Subcutaneous abdominal adipose tissue (tissue), 5 donors: ENCODE data around the gene ROR2.

Experiments used
- H3K27ac ChIP-seq: one replicate; pipeline ENCODE4 v1.7.0; 2013; ENCODE audit warnings: low read depth, mild to moderate bottlenecking, inconsistent platforms, low read length, moderate library complexity
- H3K27me3 ChIP-seq, 5 donors: one replicate each; pipeline ENCODE4 v1.7.0; 2013; ENCODE audit warnings: low read length in 5 of 5, inconsistent platforms in 1 of 5; ENCODE audit not compliant: control insufficient read depth in 5 of 5, insufficient read depth in 4 of 5
- H3K36me3 ChIP-seq, 5 donors: one replicate each; pipeline ENCODE4 v1.7.0; 2013; ENCODE audit warnings: low read length in 5 of 5; ENCODE audit not compliant: control insufficient read depth in 5 of 5, insufficient read depth in 5 of 5
- H3K4me1 ChIP-seq, 5 donors: one replicate each; pipeline ENCODE4 v1.7.0; 2013; ENCODE audit warnings: low read length in 5 of 5, mild to moderate bottlenecking in 3 of 5, moderate library complexity in 1 of 5; ENCODE audit not compliant: control insufficient read depth in 5 of 5, insufficient read depth in 5 of 5
- H3K4me3 ChIP-seq, 5 donors: one replicate each; pipeline ENCODE4 v1.7.0; 2013; ENCODE audit warnings: low read length in 5 of 5, low read depth in 1 of 5
- H3K9ac ChIP-seq, 5 donors: one replicate each; pipeline ENCODE4 v1.7.0; 2013; ENCODE audit warnings: low read length in 5 of 5, mild to moderate bottlenecking in 4 of 5, moderate library complexity in 3 of 5
- H3K9me3 ChIP-seq, 5 donors: one replicate each; pipeline ENCODE4 v1.7.0; 2013; ENCODE audit warnings: low read length in 5 of 5; ENCODE audit not compliant: control insufficient read depth in 5 of 5
- donor health status: healthy.
- donor health status: healthy.
- donor health status: healthy.
- donor health status: healthy.
- donor health status: healthy.

The ROR2 gene

DNA sequence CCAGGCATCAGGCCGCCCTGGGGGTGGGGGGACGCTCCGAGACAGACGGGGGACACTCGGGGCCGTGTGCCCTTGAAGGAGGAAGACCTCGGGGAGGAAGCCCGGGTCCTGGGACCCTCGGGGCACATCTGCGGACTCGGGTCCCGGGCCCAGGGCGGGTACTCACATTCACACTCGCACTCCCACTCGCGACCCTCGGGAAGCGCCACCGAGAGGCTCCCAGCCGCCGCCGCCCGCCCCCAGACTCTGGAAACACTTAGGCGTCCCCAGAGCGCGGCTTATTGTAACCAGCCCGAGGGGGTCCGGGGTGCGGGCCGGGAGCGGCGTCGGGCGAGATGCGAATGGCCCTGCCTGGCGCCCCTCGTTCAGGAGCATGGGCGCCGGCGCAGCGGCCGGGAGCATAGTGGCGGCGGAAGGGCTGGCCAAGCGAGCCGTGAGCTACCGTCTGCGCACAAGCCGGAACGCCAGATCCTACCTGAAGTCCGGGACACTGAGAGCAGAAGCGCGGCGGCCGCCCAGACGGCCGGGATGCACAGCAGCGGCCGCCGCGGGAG lies 559 bp downstream of the ROR2 start:
- peaks cover 14 to 39% (median 19%) of the 10 kb centered on the region in 5 donors for H3K27me3 ChIP-seq
- peaks cover 0 to 34% (median 28%) of the 10 kb centered on the region in 5 donors for H3K4me1 ChIP-seq
- H3K36me3 ChIP-seq: no peaks in the 10 kb centered on the region
- H3K4me3 ChIP-seq: peak overlapping the region in 4 of 5 donors; percentile 27 to 58 (median 40)
- no peak overlapping the region for H3K9ac ChIP-seq
- peaks cover 4 to 7% (median 7%) of the 10 kb centered on the region in 5 donors for H3K9me3 ChIP-seq
- H3K27ac ChIP-seq: no peak overlapping the region

DNA sequence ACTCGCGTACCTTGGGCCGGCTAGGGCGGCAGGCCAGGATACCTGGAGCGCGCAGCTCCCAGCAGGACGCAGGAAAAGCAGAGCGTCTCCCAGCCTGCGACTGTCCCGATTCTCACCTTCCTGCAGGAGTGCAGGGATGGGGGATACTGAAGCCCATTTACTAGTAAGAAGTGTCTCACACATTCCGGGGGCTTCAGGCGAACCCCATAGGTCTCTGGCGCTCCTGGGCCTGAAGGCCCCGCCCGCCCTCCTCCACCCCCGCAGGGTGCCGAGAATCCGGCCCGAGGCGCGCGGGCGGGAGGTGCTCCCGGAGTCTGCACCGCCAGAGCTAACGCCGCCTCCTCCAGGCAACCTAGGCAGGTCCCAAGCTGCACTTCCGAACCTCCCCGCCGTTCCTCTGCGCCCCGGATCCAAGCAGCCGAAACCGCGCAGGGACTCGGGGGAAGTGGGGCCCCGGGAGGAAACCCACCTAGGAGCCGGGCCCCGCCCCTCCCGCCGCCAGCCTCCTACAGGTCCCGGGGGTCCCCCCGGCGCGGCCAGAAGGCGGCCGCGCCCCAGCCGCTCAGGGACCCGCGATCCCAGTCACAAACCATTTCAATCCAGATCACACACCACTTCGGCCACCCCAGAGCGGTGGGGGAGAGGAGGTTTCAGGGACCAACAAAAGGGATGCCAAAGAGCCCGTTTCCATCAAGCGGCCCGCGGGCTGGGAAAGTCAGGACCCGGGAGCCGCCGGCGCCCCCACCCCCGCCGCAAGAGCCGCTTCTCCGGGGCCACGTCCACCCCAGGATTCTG lies 1.2 kb downstream of the ROR2 start:
- H3K9ac ChIP-seq: no peak overlapping the region
- peaks cover 14 to 39% (median 19%) of the 10 kb centered on the region in 5 donors for H3K27me3 ChIP-seq
- peak overlapping the region in 4 of 5 donors; percentile 14 to 58 (median 34) for H3K4me3 ChIP-seq
- peaks cover 4 to 7% (median 7%) of the 10 kb centered on the region in 5 donors for H3K9me3 ChIP-seq
- H3K27ac ChIP-seq: no peak overlapping the region
- H3K4me1 ChIP-seq: peaks cover 0 to 34% (median 28%) of the 10 kb centered on the region in 5 donors
- no peaks in the 10 kb centered on the region for H3K36me3 ChIP-seq

DNA sequence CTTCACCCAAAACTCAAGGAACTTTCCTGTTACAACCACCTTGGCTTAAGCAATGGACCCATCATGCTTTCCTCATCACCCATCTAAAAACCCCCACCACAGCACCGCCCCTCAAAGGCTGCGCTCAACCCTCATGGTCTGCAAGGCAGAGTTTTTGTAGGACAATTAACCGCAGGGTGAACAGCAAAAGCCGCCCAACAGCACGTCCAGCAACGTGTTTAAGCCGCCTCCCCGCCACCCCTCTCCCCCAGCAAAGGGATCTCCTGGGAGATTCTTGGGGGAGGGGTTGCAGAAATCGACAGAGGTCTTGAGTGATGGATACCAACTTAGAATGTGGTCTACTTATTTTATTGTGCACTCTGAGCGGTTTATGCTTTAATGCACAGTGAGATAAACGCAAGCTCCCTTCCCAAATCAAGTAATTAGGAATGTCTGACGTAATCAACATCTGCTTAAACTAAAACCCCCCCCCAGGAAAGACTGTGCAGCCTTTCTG lies 1.9 kb downstream of the ROR2 start:
- Histone ChIP-seq H3K36me3 (no peaks in the 10 kb centered on the region), H3K4me1 (peaks cover 0 to 34% (median 28%) of the 10 kb centered on the region in 5 donors), H3K27me3 (peaks cover 14 to 39% (median 19%) of the 10 kb centered on the region in 5 donors), H3K4me3 (peak overlapping the region in 1 of 5 donors; percentile 17), H3K9me3 (peaks cover 4 to 7% (median 7%) of the 10 kb centered on the region in 5 donors), H3K9ac (no peak overlapping the region), H3K27ac (no peak overlapping the region)

DNA sequence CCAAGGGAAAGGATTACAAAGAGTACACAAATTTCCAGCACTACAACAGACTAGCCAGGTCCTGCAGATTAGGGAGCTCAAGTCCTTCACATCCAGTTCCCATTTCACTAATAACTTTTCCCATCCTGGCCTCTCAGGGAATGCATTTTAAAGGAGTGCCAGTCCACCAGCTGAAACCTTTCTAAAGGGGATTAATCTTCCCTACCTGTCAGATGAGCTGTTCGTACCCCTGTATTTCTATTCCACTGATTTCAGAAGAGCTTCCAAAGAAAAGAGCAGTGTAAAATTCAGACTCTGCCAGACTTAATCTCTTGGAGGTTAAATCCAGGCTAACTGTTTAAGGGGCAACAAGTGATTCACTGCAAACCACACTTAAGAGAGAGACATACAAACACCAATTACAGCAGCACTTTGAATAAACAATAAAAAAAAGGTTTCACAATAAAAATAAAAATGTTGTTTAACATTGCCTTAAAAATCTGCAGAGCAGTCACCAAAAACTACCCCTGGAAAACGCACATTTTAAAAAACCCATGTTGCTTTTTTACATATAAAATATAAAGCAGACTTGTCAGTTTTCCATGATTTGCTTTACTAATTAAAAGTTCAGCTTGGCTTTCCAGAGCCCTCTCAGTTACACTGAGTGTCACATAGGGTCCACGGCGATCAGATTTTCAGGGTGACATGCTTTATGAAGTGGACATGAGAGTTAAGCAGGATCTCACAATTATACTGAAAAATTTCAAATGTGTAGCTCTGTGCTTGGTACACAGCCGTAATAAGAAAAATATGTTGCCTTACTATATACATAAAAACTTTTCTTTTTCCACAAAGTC lies 3.2 kb downstream of the ROR2 start:
- Histone ChIP-seq H3K4me1 (peaks cover 0 to 34% (median 28%) of the 10 kb centered on the region in 5 donors), H3K9me3 (peaks cover 0 to under 1% (median under 1%) of the 10 kb centered on the region in 5 donors), H3K36me3 (no peaks in the 10 kb centered on the region), H3K9ac (no peak overlapping the region), H3K4me3 (no peak overlapping the region), H3K27me3 (peaks cover 14 to 39% (median 19%) of the 10 kb centered on the region in 5 donors), H3K27ac (no peak overlapping the region)

DNA sequence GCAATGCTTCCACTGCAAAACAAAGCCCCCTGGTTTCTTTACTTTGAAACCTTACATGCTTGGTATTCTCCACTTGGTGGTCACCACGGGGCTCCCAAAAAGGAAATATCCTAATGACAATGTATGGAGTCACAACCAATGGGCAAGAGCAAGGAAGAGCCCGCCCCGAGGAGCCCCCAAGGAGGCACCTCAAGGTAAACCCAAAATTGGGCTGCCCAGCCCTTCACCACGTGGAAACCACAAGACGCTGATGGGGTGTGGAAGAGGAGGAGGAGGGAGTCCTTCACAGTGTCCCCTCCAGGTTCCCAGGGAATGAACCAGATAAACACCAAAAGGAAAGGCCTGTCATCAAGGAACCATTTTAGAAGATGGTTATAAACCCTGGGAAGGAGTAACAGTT lies 3.8 kb downstream of the ROR2 start:
- Histone ChIP-seq H3K4me3 (no peak overlapping the region), H3K9me3 (no peaks in the 10 kb centered on the region), H3K9ac (no peak overlapping the region), H3K4me1 (peaks cover 0 to 34% (median 28%) of the 10 kb centered on the region in 5 donors), H3K36me3 (no peaks in the 10 kb centered on the region), H3K27ac (no peak overlapping the region), H3K27me3 (peaks cover 14 to 35% (median 15%) of the 10 kb centered on the region in 5 donors)

DNA sequence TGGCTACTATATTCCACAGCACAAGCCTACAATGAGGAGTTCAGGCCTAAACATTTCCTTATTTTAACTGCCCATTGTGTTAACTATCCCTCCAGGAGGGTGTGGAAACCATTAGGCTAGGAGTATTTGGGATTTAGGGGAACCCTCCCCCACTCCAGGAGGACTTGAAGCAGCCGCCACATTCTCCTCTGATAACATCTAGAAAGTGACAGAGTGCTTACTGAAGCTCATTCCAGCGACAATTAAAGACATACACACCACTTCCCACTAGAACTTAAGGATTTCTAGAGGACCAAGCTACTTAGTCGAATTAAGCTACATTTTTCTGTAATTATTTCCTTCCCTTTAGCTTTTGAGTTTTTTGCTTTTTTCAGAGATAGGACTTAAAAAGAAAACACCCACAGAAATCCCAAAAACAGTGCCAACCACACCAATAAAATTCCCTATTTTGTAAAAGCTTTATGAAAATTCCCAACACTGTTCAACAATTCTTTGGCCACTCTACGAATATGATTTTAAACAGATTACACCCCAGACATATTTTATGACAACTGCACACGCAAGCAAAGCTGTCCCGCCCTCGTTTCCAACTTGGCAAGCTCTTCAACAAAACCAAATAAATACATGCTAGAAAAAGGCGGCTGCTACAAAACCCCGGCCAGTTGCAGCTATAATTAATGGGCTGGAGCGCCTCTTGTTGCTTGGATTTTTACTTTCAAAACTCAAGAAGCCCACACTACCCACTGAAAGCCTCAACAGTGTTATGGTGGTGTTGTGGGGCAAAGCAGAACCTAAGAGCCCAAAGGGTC lies 4.5 kb downstream of the ROR2 start:
- peaks cover 0 to 29% (median 25%) of the 10 kb centered on the region in 5 donors for H3K4me1 ChIP-seq
- peak overlapping the region in 1 of 5 donors; percentile 22 for H3K4me3 ChIP-seq
- no peak overlapping the region for H3K9ac ChIP-seq
- peaks cover 8 to 28% (median 13%) of the 10 kb centered on the region in 5 donors for H3K27me3 ChIP-seq
- no peaks in the 10 kb centered on the region for H3K36me3 ChIP-seq
- H3K9me3 ChIP-seq: no peaks in the 10 kb centered on the region
- no peak overlapping the region for H3K27ac ChIP-seq

DNA sequence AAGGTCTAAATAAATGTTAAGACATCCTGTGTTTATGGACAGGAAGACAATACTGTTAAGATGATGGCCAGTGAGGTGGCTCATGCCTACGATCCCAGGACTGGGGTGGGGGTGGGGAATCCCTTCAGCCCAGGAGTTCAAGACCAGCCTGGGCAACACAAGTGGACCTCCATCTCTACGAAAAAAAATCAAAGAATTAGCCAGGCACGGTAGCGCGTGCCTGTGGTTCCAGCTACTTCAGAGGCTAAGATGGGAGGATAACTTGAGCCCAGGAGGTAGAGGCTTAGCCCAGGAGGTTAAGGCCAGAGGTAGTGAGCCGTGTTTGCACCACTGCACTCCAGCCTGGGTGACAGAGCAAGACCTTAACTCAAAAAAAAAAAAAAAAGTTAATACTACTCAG lies 5.3 kb downstream of the ROR2 start:
- Histone ChIP-seq H3K4me3 (no peak overlapping the region), H3K36me3 (no peaks in the 10 kb centered on the region), H3K9me3 (no peaks in the 10 kb centered on the region), H3K27me3 (peaks cover 7 to 23% (median 9%) of the 10 kb centered on the region in 5 donors), H3K27ac (no peak overlapping the region), H3K9ac (no peak overlapping the region), H3K4me1 (peaks cover 0 to 26% (median 19%) of the 10 kb centered on the region in 5 donors)

DNA sequence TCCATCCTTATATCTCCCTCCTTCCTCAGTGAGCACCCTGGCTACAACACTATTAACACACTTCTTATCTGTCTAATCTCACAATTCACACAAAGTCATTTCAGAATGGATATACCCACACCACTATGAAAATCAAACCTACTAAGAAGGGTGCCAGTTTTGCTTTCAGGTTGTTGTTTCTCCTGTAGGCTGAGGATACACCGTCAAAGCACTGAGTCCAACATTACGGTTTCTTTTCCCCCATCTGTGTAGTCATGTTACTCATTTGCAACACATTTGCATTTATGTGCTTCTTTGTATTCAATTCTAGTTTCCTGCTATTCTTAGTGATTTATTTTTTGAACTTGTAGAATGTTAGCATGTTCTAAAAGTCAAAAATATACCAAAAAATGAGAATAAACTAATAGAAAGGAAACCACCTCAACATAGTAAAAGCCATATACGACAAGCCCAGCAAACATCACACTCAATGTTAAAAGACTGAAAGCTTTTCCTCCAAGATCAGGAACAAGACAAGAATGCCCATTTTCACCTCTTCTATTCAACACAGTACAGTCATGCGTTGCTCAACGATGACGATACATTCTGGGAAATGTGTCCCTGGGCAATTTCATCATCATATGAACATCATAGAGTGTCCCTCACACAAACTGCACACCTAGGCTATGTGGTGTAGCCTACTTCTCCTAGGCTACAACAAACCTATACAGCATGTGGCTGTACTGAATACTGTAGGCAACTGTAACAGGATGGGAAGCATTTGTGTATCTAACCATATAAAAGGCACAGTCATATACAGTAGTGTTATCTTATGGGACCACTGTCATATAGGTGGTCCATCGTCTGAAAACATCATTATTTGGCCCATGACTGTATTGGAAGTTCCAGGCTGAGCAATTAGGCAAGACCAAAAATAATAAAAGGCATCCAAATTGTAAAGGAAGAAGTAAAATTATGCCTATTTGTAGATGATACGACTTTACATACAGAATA lies 6.3 kb downstream of the ROR2 start:
- Histone ChIP-seq H3K4me3 (no peak overlapping the region), H3K27me3 (peaks cover 5 to 14% (median 9%) of the 10 kb centered on the region in 5 donors), H3K4me1 (peaks cover 0 to 19% (median 10%) of the 10 kb centered on the region in 5 donors), H3K27ac (no peak overlapping the region), H3K36me3 (no peaks in the 10 kb centered on the region), H3K9ac (no peak overlapping the region), H3K9me3 (no peaks in the 10 kb centered on the region)
